Activated T-cell treated with anti-CD3 and anti-CD28 coated beads for 4 hours (primary cell): ENCODE data around the gene CD276.
"Not testable (repeated sequence)": the region's sequence is repeated elsewhere in the genome, so short reads cannot be mapped to it uniquely, and the experiment has no call there.

Experiments
- DNase-seq: peaks from one replicate; pipeline ENCODE4 v3.0.0-alpha.2; 2020

CD276 gene

DNA sequence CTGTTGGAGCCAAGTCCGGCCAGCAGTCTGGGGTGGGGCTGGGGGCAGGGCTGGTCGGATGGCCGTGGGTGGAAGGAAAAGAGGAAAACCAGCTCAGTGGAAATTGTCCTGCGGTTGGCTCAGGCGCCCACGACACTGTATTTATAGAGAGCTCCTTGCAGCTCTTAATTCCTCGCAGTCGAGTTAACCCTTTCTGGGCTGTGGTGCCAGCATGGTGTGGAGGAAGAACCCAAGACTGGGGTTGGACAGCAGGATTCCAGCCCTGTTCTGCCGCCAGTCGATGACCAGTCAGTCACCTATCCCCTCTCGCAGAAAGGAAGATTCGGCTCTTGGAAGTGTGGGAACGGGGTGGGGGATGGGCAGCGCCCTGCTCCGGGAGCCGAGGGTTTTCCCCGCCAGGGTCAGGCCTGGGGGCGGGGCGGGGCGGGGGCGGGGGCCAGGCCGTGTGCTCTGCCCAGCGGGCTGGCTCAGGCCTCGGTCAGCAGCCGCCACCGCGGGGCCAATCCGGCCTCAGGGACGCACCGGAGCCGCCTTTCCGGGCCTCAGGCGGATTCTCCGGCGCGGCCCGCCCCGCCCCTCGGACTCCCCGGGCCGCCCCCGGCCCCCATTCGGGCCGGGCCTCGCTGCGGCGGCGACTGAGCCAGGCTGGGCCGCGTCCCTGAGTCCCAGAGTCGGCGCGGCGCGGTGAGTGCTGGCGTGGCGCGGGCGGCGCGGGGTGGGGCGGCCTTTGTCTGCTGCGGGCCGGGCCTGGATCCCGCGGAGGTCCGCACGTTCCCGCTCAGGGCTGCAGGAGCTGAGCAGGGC is at the start of gene CD276:
Gene CD276, plus strand, starts transcription at position 607 of the 804 bp plus-strand sequence. CDS start 15,257 bp downstream, outside the sequence.
- DNase-seq = no peak

DNA sequence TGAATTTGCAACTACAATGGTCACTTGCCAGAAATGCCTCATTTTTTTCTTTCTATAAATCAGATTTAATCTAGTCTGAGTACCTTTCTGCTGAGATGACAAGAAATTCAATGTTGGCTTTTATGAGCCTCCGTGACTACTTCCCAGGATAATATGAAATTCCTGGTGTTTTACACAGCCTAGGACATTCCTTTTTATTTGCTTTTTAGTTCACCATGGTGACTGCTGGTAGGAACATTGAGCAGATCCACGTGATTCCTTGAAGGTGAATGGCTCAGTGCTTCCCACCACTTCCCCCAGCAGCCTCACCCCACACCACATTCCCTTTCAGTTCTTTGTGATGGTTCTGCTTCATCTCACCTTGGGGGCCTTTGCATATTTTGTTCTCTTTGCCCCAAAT is 46.7 kb upstream of the CD276 start:
- DNase-seq = no peak

DNA sequence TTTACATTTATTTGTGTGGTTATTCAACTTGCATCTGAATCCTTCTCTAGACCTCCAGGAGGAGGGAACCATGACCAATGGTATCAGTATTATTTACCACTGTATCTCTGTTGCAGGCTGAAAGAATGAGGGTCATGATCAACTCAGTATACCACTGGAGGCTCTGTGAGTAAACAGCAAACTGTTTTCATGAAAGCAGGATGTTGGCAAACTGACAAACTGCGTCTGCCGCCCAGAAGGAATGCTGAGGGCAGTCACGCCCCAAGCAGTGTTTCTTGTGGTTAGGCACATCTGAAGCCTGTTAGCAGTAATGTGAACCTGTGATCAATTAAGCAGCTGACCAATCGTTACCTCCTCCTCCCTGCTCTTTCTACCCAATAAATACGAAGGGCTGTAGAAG is 44.7 kb upstream of the CD276 start:
- DNase-seq = not testable (repeated sequence)

DNA sequence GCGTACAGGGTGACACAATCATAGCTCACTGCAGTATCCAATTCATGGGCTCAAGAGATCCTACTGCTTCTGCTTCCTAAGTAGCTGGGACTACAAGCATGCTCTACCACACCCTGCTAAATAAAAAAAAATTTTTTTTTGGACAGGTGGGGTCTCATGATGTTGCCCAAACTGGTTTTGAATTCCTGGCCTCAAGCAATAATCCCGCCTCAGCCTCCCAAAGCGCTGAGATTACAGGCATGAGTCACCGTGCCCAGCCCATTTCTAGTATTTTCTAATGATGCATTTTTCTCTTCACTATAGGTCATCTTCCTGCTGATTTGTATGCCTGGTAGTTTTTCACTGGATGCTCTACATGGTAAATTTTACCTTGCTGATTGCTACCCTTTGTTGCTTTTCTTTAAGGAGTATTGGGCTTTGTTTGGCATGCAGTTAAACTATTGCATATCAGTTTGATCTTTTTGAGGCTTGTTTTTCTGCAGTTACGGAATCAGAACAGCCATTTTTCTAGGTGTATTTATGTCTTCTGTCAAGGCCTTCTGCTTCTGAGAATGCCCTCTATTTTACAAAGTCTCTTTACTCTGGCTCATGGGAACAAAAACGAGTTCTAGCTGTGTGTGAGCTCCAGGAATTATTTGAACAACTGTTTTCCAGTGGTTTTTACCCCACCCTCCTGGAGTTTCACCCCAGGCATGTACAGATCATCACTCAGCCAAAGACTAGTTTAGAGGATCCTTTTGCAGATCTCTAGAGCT is 36.7 kb upstream of the CD276 start:
- no peak for DNase-seq

DNA sequence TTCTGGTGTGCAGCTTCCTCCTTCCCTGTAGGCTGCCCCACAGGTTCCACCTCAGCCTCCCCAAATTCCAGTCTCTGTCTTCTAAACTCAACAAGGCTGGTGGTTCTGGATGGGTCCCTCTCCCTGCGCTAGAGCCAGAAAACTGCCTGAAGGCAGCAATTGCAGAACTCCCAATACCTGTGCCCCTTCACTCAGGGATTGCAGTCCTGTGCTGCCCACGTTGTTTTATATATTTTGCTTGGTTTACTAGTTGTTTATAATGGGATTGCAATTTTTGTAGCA is 36.2 kb upstream of the CD276 start:
- DNase-seq = no peak

DNA sequence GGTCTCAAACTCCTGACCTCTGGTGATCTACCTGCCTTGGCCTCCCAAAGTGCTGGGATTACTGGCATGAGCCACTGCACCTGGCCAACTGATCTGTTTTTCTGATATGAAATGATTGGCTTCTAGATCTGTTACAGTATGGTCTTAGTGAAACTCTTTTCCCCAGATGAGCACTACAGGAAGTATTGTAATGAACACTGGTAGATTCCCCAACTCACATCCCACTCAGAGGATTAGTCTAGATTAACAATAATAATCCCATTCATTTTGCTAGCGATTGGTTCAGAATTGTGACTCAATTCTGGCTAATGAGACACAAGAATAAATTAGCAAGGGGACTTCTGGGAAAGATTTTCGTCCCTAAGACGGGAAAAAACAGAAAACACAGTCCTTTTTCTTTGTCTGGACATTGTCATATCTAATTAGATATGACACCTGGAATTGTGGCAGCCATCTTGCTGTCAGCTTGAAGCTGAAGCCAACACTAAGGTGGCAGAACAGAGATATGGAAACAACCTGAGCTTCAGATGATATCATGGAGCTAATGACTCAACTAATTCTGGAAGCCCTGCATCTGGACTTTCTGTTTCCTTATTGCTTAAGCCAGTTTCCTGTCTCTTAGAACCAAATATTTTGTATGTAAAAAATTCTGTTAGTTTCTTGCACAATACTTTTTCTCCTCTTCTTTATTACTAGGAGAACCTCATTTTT is 33.6 kb upstream of the CD276 start:
- DNase-seq = no peak

DNA sequence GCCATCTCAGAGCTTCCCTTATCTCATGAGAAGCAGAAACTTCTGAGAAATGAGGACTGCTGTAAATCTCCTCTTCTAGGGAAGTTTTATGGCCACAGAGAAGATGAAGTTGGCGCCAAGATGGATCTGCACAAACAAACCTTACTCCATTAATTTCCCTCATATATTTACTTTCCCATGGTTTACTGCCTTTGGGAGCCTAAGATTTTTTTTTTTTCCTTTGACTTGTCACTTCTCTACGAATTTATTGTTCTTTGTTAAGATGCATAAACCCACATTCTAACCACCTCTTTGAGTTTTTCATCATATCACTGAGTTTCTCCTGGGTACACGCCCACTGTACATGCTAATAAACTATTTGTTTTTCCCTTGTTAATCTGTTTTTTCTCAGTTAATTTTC is 29.5 kb upstream of the CD276 start:
- no peak for DNase-seq

DNA sequence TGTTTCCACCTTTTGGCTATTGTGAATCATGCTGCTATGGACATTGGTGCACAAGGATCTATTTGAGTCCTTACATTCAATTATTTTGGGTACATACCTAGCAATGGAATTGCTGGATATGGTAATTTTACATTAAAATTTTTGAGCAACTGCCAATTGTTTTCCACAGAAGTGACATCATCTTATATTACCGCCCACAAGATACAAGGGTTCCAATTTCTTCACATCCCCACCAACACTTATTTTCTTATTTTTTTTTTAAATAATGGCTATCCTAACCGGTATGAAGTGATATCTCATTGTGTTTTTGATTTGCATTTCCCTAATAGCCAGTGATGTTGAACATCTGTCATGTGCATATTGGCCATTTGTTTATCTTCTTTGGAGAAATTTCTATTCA is 28.5 kb upstream of the CD276 start:
- DNase-seq = no peak

DNA sequence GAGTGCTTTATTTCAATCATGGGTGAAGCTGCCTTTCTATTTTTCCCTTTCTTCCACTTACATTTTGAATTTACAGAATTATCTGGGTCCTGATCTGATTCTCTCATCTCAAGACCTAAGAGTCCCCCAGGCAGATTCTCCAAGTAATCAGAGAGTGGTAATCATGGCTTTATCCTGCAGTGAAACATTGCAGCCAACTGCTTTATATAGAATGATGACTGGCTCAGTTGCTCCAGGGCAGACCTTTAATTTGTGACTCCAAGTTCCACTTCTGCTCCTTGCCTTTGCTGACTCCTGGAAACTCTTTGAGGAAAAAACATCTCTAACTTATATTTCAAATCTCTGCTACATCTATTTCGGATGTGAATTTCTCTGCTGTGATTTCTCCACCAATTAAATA is 25.5 kb upstream of the CD276 start:
- no peak for DNase-seq

DNA sequence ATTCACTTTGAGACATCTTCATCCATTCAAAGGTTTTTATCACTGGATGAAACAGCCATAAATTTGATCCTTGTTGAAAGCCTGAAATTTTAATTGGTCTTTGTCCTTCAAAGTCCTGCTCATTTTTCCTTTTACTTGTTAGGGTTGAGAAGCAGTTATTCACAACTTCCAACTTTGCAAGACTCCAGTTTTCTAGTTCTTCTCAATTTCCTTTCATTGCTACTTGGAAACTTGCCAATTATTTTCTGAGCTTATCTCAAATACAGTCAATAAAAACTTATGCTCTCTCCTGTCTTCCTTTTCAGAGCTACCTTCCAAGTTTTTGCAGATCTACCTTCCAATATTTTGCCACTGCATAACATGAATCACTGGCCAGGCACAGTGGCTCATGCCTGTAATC is 23.7 kb upstream of the CD276 start:
- DNase-seq = no peak

DNA sequence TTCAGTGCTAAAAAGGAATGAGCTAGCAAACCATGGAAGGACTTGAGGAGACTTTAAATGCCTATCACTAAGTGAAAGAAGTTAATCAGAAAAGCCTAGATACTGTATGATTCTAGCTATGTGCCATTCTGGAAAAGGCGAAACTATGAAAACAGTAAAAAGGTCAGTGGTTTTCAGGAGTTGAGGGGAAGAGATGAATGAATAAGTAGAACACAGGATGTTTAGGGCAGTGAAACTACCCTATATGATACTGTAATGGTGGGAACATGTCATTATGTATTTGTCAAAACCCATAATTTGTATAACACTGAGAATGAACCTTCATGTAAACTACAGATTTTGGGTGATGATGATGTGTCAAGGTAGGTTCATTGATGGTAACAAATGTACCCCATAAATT is 9.6 kb upstream of the CD276 start:
- no peak for DNase-seq

DNA sequence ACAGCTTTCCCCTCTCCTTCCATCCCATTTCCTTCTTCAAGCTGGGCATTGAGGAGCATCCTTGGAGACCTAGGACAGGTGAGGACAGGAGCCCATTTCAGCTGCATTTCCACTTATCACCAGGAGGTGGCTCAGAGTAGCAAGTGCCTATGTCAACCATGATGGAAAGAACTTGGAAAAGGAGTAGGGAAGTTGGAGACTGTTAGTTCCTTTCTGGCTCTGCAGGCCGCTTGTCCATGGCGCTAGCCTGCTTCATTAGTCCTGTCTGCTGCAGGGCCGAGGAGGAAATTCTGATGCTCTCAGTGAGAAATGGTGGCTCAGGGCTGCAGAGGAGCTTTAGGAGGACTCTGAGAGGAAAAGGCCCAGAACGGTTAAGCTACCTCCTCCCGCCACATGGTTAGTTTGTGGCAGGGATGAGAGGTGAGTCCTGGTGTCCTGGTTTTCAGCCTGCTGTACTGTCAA is 7.0 kb upstream of the CD276 start:
- DNase-seq = peak; percentile 42

DNA sequence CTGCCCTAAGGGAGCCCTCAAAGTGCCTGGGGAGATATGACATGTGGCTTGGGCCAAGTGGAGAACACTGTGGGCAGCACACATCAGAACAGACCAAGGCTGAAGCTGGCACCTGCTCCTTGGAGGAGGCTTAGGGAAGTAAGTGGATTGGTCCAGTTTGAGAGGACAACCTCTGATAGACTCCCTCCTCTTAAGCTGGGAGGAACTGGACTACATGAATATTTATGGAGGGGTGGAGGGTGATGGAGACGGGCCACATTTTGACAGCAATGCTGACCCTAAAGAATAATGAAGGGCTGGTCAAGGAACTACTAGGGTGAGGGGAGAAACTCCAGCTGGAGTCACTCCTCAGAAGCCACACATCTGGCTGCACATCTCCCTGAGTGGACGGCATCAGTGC is 6.5 kb upstream of the CD276 start:
- no peak for DNase-seq

DNA sequence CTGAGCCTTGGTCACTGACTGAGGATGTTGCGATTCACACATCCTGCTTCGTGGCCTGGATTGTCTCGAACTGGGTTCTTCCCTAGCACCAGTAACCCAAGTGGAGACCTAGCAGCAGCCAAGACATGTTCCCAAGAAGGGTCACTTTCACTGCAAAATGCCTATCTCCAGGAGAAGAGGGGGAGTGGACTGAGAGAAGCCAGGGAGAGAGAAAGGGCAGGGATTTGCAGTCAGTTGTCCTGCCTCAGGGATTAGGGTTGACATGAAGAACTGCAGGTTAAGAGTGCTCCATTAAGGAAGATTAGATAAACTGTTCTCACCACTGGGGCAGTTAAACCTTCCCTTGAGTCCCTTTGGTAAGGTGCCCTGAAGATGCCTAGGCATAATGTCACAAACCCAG is 5.7 kb upstream of the CD276 start:
- DNase-seq = no peak

DNA sequence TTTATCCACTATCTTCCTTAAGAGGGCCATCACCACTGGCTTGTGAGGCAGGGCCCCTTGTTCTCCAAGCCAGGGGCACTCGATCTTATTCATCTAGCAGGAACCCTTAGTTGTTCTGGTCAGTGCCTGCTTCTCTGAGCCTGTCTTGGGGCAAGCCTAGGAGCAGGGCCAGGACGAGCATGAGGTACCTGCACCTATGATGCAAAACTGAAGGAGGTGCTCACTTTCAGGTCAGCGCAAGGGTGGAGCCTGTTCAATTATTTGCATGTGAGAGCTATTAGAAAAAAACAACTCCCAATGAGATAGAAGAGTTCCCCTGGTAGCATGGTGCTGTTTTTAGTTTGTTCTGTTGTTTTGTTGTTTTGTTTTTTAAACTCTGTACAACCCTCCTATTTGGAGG is 5.0 kb upstream of the CD276 start:
- DNase-seq = no peak

DNA sequence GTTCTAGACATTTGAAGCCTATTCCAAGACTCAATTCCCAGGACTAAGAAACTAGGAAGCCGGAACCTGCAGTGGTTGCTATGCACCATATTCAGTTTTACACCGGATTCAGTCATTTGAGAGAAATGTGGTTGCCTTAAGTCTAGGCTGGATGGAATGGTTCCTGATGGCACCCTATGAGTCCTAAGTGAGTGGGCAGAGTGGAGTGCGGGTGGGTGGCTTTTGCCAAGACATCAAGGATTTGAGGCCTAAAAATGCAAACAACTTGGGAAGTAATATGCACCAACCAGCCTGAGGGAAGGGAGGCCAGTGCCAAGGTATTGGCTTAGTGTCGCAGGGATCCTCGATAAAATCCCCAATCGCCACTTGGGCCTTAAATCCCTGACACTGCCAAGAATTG is 4.2 kb upstream of the CD276 start:
- DNase-seq = no peak

DNA sequence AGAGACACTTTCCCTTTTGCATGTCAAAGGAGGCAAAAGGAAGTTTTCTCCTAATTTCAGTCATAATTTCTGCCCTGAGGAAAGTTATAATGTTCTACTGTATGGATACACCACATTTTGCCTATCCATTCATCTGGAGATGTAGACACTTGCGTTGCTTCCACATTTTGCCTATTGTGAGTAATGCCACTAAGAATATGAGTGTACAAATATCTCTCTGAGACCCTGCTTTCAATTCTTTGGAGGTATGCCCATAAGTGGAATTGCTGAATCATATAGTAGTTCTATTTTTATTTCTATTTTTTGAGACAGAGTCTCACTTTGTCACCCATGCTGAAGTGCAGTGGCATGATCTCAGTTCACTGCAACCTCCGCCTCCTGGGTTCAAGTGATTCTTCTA is 3.6 kb upstream of the CD276 start:
- DNase-seq = no peak

DNA sequence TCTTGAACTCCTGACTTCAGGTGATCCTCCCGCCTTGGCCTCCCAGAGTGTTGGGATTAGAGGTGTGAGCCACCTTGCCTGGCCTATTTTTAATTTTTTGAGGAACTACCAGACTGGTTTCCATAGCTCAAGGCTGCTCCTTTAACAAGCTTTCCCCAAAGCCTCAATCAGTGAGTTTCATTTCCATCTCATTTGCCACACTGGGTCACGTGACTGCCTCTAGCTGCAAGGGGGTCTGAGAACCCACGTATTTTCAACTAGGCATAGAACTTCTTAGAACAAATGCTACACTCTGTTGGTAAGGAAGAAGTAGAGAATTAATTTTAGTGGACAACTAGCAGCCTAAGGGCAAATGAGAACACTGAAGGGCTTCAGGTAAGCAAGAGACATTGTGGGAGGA is 3.1 kb upstream of the CD276 start:
- DNase-seq = no peak

DNA sequence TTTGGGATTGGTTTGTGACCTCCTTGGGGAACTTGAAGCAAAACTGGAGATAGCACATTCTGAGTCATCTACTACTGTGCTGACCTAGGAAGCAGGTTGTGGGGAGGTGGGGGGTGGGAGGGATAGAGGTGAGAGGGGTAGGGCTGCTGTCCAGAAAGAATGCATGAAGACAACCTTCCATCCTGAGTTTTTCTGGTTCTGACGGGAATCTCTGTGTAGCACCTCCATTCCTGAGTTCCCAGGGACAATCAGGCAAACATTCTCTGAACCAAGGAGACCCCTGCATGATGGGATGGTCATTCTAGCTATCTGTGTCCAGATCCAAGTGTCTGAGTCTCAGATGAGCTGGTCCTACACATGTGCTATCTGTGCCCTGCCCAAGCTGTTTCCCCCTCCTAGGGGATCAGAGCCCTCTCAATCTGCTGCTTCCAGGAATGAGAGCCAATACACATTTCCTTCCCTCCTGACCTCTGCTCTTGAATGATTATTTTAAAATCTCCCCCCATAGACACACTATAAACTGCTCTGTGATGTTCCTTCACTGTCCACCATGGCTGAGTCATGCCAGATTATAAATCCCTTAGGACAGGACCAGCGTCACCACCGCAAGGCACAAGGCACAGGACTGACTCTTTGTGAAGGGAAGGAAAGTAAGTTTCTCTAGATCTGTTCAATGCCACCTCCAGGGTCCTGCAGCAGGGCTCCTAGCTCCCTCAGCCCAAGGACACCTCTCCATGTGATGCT is 2.2 kb upstream of the CD276 start:
- DNase-seq = no peak

DNA sequence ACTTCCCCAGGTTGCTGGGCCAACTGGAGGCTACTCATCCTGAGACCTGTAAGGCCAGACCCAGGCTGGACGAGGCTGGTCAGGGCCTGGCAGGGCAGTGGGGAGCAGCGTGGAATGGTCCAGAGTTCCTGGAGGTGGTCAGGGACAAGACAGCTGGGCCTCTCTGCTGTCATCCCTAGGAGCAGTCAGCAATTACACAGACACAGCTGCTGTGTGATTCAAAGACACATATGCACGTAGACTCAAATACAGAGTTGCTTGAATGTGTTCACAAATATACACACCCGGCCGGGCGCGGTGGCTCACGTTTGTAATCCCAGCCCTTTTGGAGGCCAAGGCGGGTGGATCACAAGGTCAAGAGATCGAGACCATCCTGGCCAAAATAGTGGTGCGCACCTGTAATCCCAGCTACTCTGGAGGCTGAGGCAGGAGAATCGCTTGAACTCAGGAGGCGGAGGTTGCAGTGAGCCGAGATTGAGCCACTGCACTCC is 1.5 kb upstream of the CD276 start:
- DNase-seq = no peak

DNA sequence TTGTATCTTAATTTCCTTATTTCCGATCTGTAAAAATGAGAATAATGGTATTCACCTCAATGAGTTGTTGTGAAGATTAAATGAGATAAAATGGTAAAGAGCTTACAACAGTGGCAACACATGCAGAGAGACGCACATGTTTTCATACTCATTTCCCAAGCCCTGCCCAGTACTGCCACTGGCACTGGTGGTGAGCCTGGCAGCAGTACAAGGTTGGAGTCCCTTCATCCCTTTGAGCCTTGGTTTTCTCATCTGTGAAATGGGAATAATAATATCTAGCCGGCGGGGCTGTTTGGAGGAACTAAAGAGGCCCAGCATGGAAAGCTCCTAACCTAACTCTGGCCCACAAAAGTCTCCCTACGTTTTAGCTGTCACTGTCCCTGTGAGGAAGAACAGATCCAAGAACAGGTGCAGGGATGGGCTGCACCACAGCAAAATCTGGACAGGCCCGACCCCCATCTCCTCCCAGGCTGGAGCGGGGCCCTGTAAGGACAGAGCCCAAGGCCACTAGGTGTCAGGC is 866 bp upstream of the CD276 start:
- DNase-seq = no peak

DNA sequence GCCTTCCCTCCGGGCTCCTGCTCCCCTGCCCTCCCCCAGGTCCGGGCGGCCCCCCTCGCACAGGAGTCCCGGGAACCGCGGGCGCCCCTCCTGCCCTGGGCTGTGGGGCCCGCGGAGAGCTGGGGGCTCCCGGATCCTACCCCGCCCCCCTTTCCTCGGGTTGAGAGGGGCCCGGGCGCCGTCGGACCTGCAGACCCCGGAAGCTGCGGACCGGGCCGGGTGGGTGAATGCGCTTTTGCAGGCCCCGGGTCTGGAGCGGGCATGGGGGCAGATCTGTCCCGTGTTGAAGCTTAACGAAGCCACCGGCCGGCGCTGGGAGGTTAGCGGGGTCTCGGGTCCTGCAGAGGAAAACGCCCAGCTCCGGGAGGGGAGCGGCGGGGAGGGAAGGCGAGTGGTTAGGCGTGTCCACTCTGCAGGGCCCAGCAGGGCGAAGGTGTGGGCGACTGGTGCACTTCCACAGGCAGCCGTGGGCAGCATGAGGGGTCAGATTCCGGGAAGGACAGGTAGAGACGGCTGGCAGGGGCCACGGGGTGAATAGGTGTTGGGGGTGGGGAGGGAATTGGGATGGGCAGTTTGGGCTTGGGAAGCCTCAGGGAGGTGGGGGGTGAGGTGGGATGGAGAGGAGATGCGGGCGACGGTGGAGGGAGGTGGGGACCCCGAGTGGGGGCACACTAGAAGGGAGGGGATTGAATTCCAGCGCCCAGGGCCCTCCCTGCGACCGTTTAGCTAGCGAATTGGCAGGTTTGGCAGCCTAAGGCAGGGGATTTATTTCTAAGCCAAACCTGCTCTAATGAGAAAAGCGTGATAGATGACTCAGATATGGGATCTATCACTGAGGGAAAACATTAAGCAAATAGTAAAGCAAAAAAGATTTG is 635 bp downstream of the CD276 start:
- no peak for DNase-seq
